ENCODE measurements around the gene NHEJ1.

NHEJ1 gene

GRCh38 chr2:219087361-219087760 is 73.3 kb downstream of the NHEJ1 start:
- Histone ChIP-seq H2AK5ac (ENCODE audit: low read length) (no peak overlapping the region), H4K8ac (ENCODE audit: low read depth, low read length) (no peak overlapping the region), H3K23ac (ENCODE audit: low read length) (no peak overlapping the region), H3K9ac (ENCODE audit: low read length) (no peak overlapping the region), H3K4ac (ENCODE audit: low read depth, low read length) (no peak overlapping the region), H3K79me1 (ENCODE audit: low read length) (no peaks in the 10 kb centered on the region), H4K91ac (ENCODE audit: low read depth, low read length) (no peak overlapping the region), H3K4me3 (ENCODE audit: low read depth, low read length) (no peak overlapping the region), H3K4me1 (ENCODE audit: control insufficient read depth in 1 of 2, insufficient read depth in 2 of 2, low read length in 2 of 2) (no peaks in the 10 kb centered on the region), H3K27me3 (ENCODE audit: insufficient read depth, low read length) (no peaks in the 10 kb centered on the region), H2BK5ac (ENCODE audit: low read depth, low read length, poor library complexity) (no peak overlapping the region), H2AFZ (ENCODE audit: insufficient read depth, low read length, poor library complexity) (no peak overlapping the region), H3K14ac (ENCODE audit: low read length) (no peak overlapping the region), H3K18ac (ENCODE audit: low read length) (no peak overlapping the region), H3K79me2 (ENCODE audit: control insufficient read depth, insufficient read depth, low read length, poor library complexity) (no peaks in the 10 kb centered on the region), H3K36me3 (ENCODE audit: control insufficient read depth in 1 of 2, insufficient read depth in 2 of 2, low read length in 2 of 2) (no peaks in the 10 kb centered on the region), H2BK120ac (ENCODE audit: insufficient read depth, low read length, poor library complexity) (no peak overlapping the region), H3K9me3 (ENCODE audit: insufficient read depth, low read depth, low read length) (peaks cover 2% of the 10 kb centered on the region), H3K4me2 (ENCODE audit: low read length) (no peak overlapping the region), H2BK12ac (ENCODE audit: low read length) (no peak overlapping the region), H4K12ac (ENCODE audit: low read depth, low read length) (no peak overlapping the region), H3K27ac (ENCODE audit: low read depth, low read length) (no peak overlapping the region)
- no CpG with 5 or more reads among the region's 5 CpGs for WGBS (ENCODE audit: extremely low coverage, insufficient coverage, insufficient read length)
- no peak for DNase-seq

- Histone ChIP-seq H3K27ac (ENCODE audit: low read depth, low read length) (no peak overlapping the region), H2BK120ac (ENCODE audit: insufficient read depth, low read length, poor library complexity) (no peak overlapping the region), H2BK5ac (ENCODE audit: low read depth, low read length, poor library complexity) (no peak overlapping the region), H2AK5ac (ENCODE audit: low read length) (no peak overlapping the region), H3K23ac (ENCODE audit: low read length) (no peak overlapping the region), H3K9ac (ENCODE audit: low read length) (no peak overlapping the region), H3K4ac (ENCODE audit: low read depth, low read length) (no peak overlapping the region), H3K4me3 (ENCODE audit: low read depth, low read length) (no peak overlapping the region), H3K9me3 (ENCODE audit: insufficient read depth, low read depth, low read length) (peaks cover 2% of the 10 kb centered on the region), H3K79me2 (ENCODE audit: control insufficient read depth, insufficient read depth, low read length, poor library complexity) (no peaks in the 10 kb centered on the region), H2BK12ac (ENCODE audit: low read length) (no peak overlapping the region), H4K12ac (ENCODE audit: low read depth, low read length) (no peak overlapping the region), H3K79me1 (ENCODE audit: low read length) (no peaks in the 10 kb centered on the region), H3K4me2 (ENCODE audit: low read length) (no peak overlapping the region), H2AFZ (ENCODE audit: insufficient read depth, low read length, poor library complexity) (no peak overlapping the region), H4K8ac (ENCODE audit: low read depth, low read length) (no peak overlapping the region), H3K27me3 (ENCODE audit: insufficient read depth, low read length) (no peaks in the 10 kb centered on the region), H3K4me1 (ENCODE audit: control insufficient read depth in 1 of 2, insufficient read depth in 2 of 2, low read length in 2 of 2) (no peaks in the 10 kb centered on the region), H3K36me3 (ENCODE audit: control insufficient read depth in 1 of 2, insufficient read depth in 2 of 2, low read length in 2 of 2) (no peaks in the 10 kb centered on the region), H3K14ac (ENCODE audit: low read length) (no peak overlapping the region), H3K18ac (ENCODE audit: low read length) (no peak overlapping the region), H4K91ac (ENCODE audit: low read depth, low read length) (no peak overlapping the region)
- DNase-seq, result no peak
Measured at GRCh38 chr2:219086196-219086595, 74.4 kb downstream of the NHEJ1 start.

GRCh38 chr2:219084791-219085190 is 75.8 kb downstream of the NHEJ1 start:
- Histone ChIP-seq H3K4me2 (ENCODE audit: low read length) (no peak overlapping the region), H2BK5ac (ENCODE audit: low read depth, low read length, poor library complexity) (no peak overlapping the region), H3K9ac (ENCODE audit: low read length) (no peak overlapping the region)

GRCh38 chr2:219082332-219082958 is 78.2 kb downstream of the NHEJ1 start:
- no peak overlapping the region for H2BK5ac ChIP-seq (ENCODE audit: low read depth, low read length, poor library complexity)
- H4K91ac ChIP-seq (ENCODE audit: low read depth, low read length), result no peak overlapping the region
- H3K27ac ChIP-seq (ENCODE audit: low read depth, low read length), result no peak overlapping the region
- H3K9me3 ChIP-seq (ENCODE audit: insufficient read depth, low read depth, low read length), result peaks cover under 1% of the 10 kb centered on the region
- H3K18ac ChIP-seq (ENCODE audit: low read length), result no peak overlapping the region
- H2AFZ ChIP-seq (ENCODE audit: insufficient read depth, low read length, poor library complexity), result no peak overlapping the region
- H3K27me3 ChIP-seq (ENCODE audit: insufficient read depth, low read length), result no peaks in the 10 kb centered on the region
- H3K79me2 ChIP-seq (ENCODE audit: control insufficient read depth, insufficient read depth, low read length, poor library complexity), result no peaks in the 10 kb centered on the region
- no peak overlapping the region for H4K12ac ChIP-seq (ENCODE audit: low read depth, low read length)
- H3K23ac ChIP-seq (ENCODE audit: low read length), result no peak overlapping the region
- H3K4me1 ChIP-seq (ENCODE audit: control insufficient read depth in 1 of 2, insufficient read depth in 2 of 2, low read length in 2 of 2), result no peaks in the 10 kb centered on the region
- H3K36me3 ChIP-seq (ENCODE audit: control insufficient read depth in 1 of 2, insufficient read depth in 2 of 2, low read length in 2 of 2), result no peaks in the 10 kb centered on the region
- H3K14ac ChIP-seq (ENCODE audit: low read length), result no peak overlapping the region
- H3K79me1 ChIP-seq (ENCODE audit: low read length), result no peaks in the 10 kb centered on the region
- DNase-seq, result no peak
- H3K4me2 ChIP-seq (ENCODE audit: low read length), result no peak overlapping the region
- no CpG with 5 or more reads among the region's 5 CpGs for WGBS (ENCODE audit: extremely low coverage, insufficient coverage, insufficient read length)
- H4K8ac ChIP-seq (ENCODE audit: low read depth, low read length), result no peak overlapping the region
- no peak overlapping the region for H3K9ac ChIP-seq (ENCODE audit: low read length)
- no peak overlapping the region for H3K4ac ChIP-seq (ENCODE audit: low read depth, low read length)
- H3K4me3 ChIP-seq (ENCODE audit: low read depth, low read length), result no peak overlapping the region
- H2AK5ac ChIP-seq (ENCODE audit: low read length), result no peak overlapping the region
- H2BK120ac ChIP-seq (ENCODE audit: insufficient read depth, low read length, poor library complexity), result no peak overlapping the region
- no peak overlapping the region for H2BK12ac ChIP-seq (ENCODE audit: low read length)

More at GRCh38 chr2:219084791-219085190, 75.8 kb downstream of the NHEJ1 start:
- H3K27ac ChIP-seq (ENCODE audit: low read depth, low read length), result no peak overlapping the region
- no peak overlapping the region for H3K23ac ChIP-seq (ENCODE audit: low read length)
- no peak overlapping the region for H2AK5ac ChIP-seq (ENCODE audit: low read length)
- H3K4me3 ChIP-seq (ENCODE audit: low read depth, low read length), result no peak overlapping the region
- H2AFZ ChIP-seq (ENCODE audit: insufficient read depth, low read length, poor library complexity), result no peak overlapping the region
- H3K4ac ChIP-seq (ENCODE audit: low read depth, low read length), result no peak overlapping the region
- H3K36me3 ChIP-seq (ENCODE audit: control insufficient read depth in 1 of 2, insufficient read depth in 2 of 2, low read length in 2 of 2), result no peaks in the 10 kb centered on the region
- no peak overlapping the region for H4K8ac ChIP-seq (ENCODE audit: low read depth, low read length)
- H3K14ac ChIP-seq (ENCODE audit: low read length), result no peak overlapping the region
- H4K12ac ChIP-seq (ENCODE audit: low read depth, low read length), result no peak overlapping the region
- H3K4me1 ChIP-seq (ENCODE audit: control insufficient read depth in 1 of 2, insufficient read depth in 2 of 2, low read length in 2 of 2), result no peaks in the 10 kb centered on the region
- H4K91ac ChIP-seq (ENCODE audit: low read depth, low read length), result no peak overlapping the region
- no peaks in the 10 kb centered on the region for H3K79me2 ChIP-seq (ENCODE audit: control insufficient read depth, insufficient read depth, low read length, poor library complexity)
- H2BK12ac ChIP-seq (ENCODE audit: low read length), result no peak overlapping the region
- H3K18ac ChIP-seq (ENCODE audit: low read length), result no peak overlapping the region
- peaks cover 2% of the 10 kb centered on the region for H3K9me3 ChIP-seq (ENCODE audit: insufficient read depth, low read depth, low read length)
- no peaks in the 10 kb centered on the region for H3K27me3 ChIP-seq (ENCODE audit: insufficient read depth, low read length)
- DNase-seq, result no peak
- no peak overlapping the region for H2BK120ac ChIP-seq (ENCODE audit: insufficient read depth, low read length, poor library complexity)
- no peaks in the 10 kb centered on the region for H3K79me1 ChIP-seq (ENCODE audit: low read length)

All from trophoblast cell (in vitro differentiated cells and primary cell).